ENCODE results near the gene RGS5.

DNA sequence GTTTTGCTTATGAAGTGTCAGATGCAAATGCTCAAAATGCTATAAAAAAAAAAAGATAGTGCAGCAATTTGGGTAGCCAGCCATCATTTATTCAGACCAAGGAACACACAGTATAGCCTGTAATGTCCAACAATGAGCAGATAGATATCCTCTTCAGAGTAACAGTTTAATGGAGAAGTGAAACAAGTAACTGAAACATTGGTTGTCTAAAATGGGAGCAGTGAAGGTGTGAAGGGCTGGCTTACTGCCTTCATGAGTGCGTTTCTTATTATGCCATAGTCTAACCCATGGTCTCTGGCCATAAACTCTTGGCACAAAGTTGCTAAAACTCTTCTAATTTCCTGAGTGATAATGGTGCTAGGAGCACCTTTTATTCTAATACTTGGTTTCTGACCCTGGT, 11.4 kb downstream of the RGS5 start:
- TF ChIP-seq, protein P1, sequence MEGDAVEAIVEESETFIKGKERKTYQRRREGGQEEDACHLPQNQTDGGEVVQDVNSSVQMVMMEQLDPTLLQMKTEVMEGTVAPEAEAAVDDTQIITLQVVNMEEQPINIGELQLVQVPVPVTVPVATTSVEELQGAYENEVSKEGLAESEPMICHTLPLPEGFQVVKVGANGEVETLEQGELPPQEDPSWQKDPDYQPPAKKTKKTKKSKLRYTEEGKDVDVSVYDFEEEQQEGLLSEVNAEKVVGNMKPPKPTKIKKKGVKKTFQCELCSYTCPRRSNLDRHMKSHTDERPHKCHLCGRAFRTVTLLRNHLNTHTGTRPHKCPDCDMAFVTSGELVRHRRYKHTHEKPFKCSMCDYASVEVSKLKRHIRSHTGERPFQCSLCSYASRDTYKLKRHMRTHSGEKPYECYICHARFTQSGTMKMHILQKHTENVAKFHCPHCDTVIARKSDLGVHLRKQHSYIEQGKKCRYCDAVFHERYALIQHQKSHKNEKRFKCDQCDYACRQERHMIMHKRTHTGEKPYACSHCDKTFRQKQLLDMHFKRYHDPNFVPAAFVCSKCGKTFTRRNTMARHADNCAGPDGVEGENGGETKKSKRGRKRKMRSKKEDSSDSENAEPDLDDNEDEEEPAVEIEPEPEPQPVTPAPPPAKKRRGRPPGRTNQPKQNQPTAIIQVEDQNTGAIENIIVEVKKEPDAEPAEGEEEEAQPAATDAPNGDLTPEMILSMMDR (IDR thresholded peaks at IDR 0.05): no peak
- TF ChIP-seq POLR2A (IDR thresholded peaks at IDR 0.05): no peak
